ENCODE measurements around the gene SLC13A3.

DNA sequence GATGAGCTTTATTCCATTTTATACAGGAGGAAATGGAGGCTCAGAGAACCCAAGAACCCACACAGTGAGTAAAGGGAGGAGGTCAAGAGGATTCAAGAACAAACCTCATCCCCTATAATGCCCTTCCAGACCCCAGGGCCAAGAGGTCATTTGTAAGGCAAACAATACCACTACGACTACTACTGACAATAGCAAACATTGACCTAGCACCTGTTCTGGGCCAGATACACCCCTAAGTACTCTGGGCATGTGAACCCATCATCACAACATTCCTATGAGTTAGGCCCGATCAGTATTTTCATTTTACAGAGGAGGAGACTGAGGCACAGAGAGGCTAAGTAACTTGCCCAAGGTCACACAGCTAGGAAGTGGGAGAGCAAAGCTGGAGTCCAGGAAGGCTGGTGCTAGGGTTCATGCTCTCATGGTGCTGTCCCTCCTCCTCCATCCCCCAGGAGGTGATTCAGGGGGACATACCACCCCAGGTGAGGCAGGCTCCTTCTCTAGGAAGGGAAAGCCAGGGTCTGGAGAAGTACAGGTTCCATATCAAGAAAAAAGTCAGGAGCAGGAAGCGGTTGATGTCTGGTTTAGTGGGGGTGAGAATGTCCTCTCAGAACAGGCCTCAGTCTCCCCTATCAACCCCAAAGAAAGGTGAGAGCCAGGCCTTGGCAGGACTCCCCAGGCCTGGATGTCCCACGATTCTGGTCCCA lies 13.7 kb downstream of the SLC13A3 start:
- TF ChIP-seq, protein P1, sequence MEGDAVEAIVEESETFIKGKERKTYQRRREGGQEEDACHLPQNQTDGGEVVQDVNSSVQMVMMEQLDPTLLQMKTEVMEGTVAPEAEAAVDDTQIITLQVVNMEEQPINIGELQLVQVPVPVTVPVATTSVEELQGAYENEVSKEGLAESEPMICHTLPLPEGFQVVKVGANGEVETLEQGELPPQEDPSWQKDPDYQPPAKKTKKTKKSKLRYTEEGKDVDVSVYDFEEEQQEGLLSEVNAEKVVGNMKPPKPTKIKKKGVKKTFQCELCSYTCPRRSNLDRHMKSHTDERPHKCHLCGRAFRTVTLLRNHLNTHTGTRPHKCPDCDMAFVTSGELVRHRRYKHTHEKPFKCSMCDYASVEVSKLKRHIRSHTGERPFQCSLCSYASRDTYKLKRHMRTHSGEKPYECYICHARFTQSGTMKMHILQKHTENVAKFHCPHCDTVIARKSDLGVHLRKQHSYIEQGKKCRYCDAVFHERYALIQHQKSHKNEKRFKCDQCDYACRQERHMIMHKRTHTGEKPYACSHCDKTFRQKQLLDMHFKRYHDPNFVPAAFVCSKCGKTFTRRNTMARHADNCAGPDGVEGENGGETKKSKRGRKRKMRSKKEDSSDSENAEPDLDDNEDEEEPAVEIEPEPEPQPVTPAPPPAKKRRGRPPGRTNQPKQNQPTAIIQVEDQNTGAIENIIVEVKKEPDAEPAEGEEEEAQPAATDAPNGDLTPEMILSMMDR (IDR thresholded peaks at IDR 0.05; ENCODE audit: extremely low read depth in 1 of 2, insufficient read depth in 1 of 2, low read depth in 1 of 2, low read length in 2 of 2) = no peak
- no peak for TF ChIP-seq POLR2A (IDR thresholded peaks at IDR 0.05; ENCODE audit: low read depth, low read length)
